ENCODE measurements around the gene ERLIN1. TPM values are rescaled to one million over a fixed set of nuclear protein-coding genes. Genes with fewer than 3 reads are reported as not detected.

The ERLIN1 gene
- total and polyA plus RNA-seq, 2 donors from 2014 or later, result 9.0 to 23.7 TPM

DNA sequence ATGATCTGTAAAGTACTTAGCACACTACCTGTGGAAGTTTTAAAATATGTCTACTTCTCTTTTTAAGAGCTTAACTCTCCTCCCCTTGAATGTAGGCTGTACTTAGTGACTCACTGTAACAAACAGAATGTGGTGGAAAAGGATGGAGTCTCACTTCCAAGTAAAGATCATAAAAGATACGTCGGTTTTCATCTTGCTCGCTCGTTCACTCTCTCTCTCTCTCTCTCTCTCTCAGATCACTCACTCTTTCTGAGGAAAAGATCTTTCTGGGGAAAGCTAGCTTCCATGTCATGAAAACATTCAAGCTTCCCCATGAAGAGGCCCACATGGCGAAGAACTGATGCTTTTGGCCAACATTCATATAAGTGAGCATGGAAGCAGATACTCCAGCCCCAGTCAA is 38.0 kb upstream of the ERLIN1 start:
- DNase-seq (no peak), FAIRE-seq (no peak)
- no peak overlapping the region for H3K4me3 ChIP-seq (ENCODE audit: low read length in 3 of 3)
- H3K9me3 ChIP-seq (ENCODE audit: control insufficient read depth in 2 of 3, insufficient read depth in 1 of 3, low read length in 3 of 3), result no peaks in the 10 kb centered on the region
- H3K27ac ChIP-seq (ENCODE audit: low read depth in 2 of 2, low read length in 2 of 2), result no peak overlapping the region
- peaks cover 0 to 6% (median 3%) of the 10 kb centered on the region in 3 donors for H3K4me1 ChIP-seq (ENCODE audit: control insufficient read depth in 2 of 3, insufficient read depth in 2 of 3, low read depth in 1 of 3, low read length in 3 of 3)
- no peak overlapping the region for H3K9ac ChIP-seq (ENCODE audit: low read length in 3 of 3)
- TF ChIP-seq, protein P1, sequence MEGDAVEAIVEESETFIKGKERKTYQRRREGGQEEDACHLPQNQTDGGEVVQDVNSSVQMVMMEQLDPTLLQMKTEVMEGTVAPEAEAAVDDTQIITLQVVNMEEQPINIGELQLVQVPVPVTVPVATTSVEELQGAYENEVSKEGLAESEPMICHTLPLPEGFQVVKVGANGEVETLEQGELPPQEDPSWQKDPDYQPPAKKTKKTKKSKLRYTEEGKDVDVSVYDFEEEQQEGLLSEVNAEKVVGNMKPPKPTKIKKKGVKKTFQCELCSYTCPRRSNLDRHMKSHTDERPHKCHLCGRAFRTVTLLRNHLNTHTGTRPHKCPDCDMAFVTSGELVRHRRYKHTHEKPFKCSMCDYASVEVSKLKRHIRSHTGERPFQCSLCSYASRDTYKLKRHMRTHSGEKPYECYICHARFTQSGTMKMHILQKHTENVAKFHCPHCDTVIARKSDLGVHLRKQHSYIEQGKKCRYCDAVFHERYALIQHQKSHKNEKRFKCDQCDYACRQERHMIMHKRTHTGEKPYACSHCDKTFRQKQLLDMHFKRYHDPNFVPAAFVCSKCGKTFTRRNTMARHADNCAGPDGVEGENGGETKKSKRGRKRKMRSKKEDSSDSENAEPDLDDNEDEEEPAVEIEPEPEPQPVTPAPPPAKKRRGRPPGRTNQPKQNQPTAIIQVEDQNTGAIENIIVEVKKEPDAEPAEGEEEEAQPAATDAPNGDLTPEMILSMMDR (IDR thresholded peaks at IDR 0.05; ENCODE audit: borderline replicate concordance, extremely low read depth, insufficient read depth), result no peak
- intact Hi-C loops (cut with DNase I), result no loop called here
- peaks cover 0 to 33% (median 14%) of the 10 kb centered on the region in 3 donors for H3K36me3 ChIP-seq (ENCODE audit: control insufficient read depth in 2 of 3, insufficient read depth in 3 of 3, low read length in 3 of 3)
- H3K27me3 ChIP-seq (ENCODE audit: control insufficient read depth, insufficient read depth, low read length), result no peaks in the 10 kb centered on the region

DNA sequence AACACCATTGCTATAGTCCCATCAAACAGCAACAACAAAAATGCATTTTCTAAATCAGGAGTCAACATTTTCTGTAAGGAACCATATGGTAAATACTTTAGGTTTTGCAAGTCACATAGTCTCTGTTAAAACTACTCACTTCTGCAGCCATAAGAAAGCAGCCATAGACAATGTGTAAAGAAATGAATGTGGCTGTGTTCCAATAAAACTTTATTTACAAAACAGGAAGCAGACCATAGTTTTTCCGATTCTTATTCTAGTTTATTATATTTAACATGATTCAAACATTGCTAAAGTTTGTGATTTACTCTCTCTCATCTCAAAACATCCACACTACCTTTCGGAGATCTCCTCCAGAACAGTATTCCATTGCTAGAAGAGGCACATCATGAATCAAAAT is 36.7 kb upstream of the ERLIN1 start:
- Histone ChIP-seq H3K27ac (ENCODE audit: low read depth in 2 of 2, low read length in 2 of 2) (no peak overlapping the region), H3K27me3 (ENCODE audit: control insufficient read depth, insufficient read depth, low read length) (no peaks in the 10 kb centered on the region), H3K36me3 (ENCODE audit: control insufficient read depth in 2 of 3, insufficient read depth in 3 of 3, low read length in 3 of 3) (peaks cover 0 to 41% (median 20%) of the 10 kb centered on the region in 3 donors), H3K4me3 (ENCODE audit: low read length in 3 of 3) (no peak overlapping the region), H3K9ac (ENCODE audit: low read length in 3 of 3) (no peak overlapping the region), H3K4me1 (ENCODE audit: control insufficient read depth in 2 of 3, insufficient read depth in 2 of 3, low read depth in 1 of 3, low read length in 3 of 3) (no peaks in the 10 kb centered on the region), H3K9me3 (ENCODE audit: control insufficient read depth in 2 of 3, insufficient read depth in 1 of 3, low read length in 3 of 3) (no peaks in the 10 kb centered on the region)
- intact Hi-C loops (cut with DNase I), result no loop called here
- DNase-seq, result no peak
- FAIRE-seq, result no peak
- TF ChIP-seq, protein P1 (IDR thresholded peaks at IDR 0.05; ENCODE audit: borderline replicate concordance, extremely low read depth, insufficient read depth), result no peak

DNA sequence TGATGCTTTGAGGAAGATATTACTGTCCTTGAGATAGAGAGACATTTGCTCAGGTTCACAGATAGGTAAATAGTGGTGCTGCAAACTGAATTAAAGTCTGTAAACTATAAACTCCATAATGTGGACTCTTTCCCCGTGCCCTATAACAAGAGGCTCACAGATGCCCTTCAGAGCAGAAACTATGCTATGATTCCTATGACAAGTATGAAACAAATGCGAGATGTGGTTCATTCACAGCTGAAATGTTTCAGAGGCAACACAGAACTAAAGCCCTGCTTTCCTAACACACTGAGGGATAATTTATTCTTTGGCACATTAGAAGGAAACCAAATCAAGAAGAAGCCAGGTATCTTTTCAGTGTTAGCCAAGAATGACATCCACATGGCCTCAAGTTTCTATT is 30.2 kb upstream of the ERLIN1 start:
- intact Hi-C loops (cut with DNase I), result no loop called here
- no peak overlapping the region for H3K9ac ChIP-seq (ENCODE audit: low read length in 3 of 3)
- H3K27me3 ChIP-seq (ENCODE audit: control insufficient read depth, insufficient read depth, low read length), result no peaks in the 10 kb centered on the region
- no peak overlapping the region for H3K27ac ChIP-seq (ENCODE audit: low read depth in 2 of 2, low read length in 2 of 2)
- no peak overlapping the region for H3K4me3 ChIP-seq (ENCODE audit: low read length in 3 of 3)
- FAIRE-seq (no peak), DNase-seq (no peak)
- no peaks in the 10 kb centered on the region for H3K4me1 ChIP-seq (ENCODE audit: control insufficient read depth in 2 of 3, insufficient read depth in 2 of 3, low read depth in 1 of 3, low read length in 3 of 3)
- TF ChIP-seq, protein P1 (IDR thresholded peaks at IDR 0.05; ENCODE audit: borderline replicate concordance, extremely low read depth, insufficient read depth), result no peak
- H3K36me3 ChIP-seq (ENCODE audit: control insufficient read depth in 2 of 3, insufficient read depth in 3 of 3, low read length in 3 of 3), result peaks cover 11 to 33% (median 29%) of the 10 kb centered on the region in 3 donors
- H3K9me3 ChIP-seq (ENCODE audit: control insufficient read depth in 2 of 3, insufficient read depth in 1 of 3, low read length in 3 of 3), result no peaks in the 10 kb centered on the region

DNA sequence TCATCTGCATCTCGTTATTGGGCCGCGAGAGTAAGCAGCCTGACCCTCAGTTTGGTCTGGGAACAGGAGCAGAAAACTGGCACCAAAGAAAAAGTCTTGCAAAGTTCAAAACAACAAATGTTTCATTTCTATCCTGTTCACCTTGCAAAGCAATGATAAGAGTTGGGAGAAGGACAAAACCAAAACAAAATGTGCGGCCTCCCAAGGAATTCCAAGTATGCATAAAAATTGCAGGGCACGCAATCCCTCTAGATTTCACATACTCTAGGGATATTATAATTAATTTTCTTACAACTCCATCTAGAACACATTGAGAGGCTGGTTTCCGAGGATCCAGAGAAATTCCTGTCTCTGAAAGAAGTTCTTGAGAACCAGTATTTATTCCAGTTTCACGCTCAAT is 23.5 kb upstream of the ERLIN1 start:
- Histone ChIP-seq H3K36me3 (ENCODE audit: control insufficient read depth in 2 of 3, insufficient read depth in 3 of 3, low read length in 3 of 3) (peaks cover under 1 to 9% (median 4%) of the 10 kb centered on the region in 3 donors), H3K4me1 (ENCODE audit: control insufficient read depth in 2 of 3, insufficient read depth in 2 of 3, low read depth in 1 of 3, low read length in 3 of 3) (peaks cover 0 to 15% (median 2%) of the 10 kb centered on the region in 3 donors), H3K9ac (ENCODE audit: low read length in 3 of 3) (peak overlapping the region in 1 of 3 donors; percentile 14), H3K27me3 (ENCODE audit: control insufficient read depth, insufficient read depth, low read length) (no peaks in the 10 kb centered on the region), H3K4me3 (ENCODE audit: low read length in 3 of 3) (no peak overlapping the region), H3K9me3 (ENCODE audit: control insufficient read depth in 2 of 3, insufficient read depth in 1 of 3, low read length in 3 of 3) (no peaks in the 10 kb centered on the region), H3K27ac (ENCODE audit: low read depth in 2 of 2, low read length in 2 of 2) (peak overlapping the region in 1 of 2 donors; percentile 7)
- TF ChIP-seq, protein P1 (IDR thresholded peaks at IDR 0.05; ENCODE audit: borderline replicate concordance, extremely low read depth, insufficient read depth), result no peak
- FAIRE-seq (no peak), DNase-seq (peak in 1 of 5 donors; percentile 21)
- intact Hi-C loops (cut with DNase I), result no loop called here
